GM12878 (cell line): ENCODE measurements around the gene UST. TPM values are rescaled to one million over a fixed set of nuclear protein-coding genes. Genes with fewer than 3 reads are reported as not detected.

Experiments
- IRF4 ChIP-seq: IDR thresholded peaks from 2 replicates; pipeline ENCODE4 v1.6.1; 2011; ENCODE audit warnings: low read depth, low read length
- MLLT1 ChIP-seq: fragments of 450-650 bp; IDR thresholded peaks from 2 replicates; pipeline ENCODE4 v1.6.1; 2016; ENCODE audit warnings: mild to moderate bottlenecking
- ZBTB4 ChIP-seq: fragments of 450-650 bp; formaldehyde crosslinking; IDR thresholded peaks from 2 replicates; pipeline ENCODE4 v1.4.0; 2022; ENCODE audit warnings: mild to moderate bottlenecking, moderate library complexity
- ZNF687 ChIP-seq: fragments of 450-650 bp; IDR thresholded peaks from 2 replicates; pipeline ENCODE4 v1.6.1; 2017; ENCODE audit warnings: mild to moderate bottlenecking, moderate library complexity
- polyA plus RNA-seq, 11 experiments: library from polyadenylated mRNA; depleted of rRNA in 4 of 11; unstranded in 6 of 11; stranded (reverse) in 5 of 11; fragments of >200 nt; fragmentation: Nextera tagmentation in 4 of 11; fragmentation: Illumina TruSeq in 1 of 11; extraction: Ambion mirVana in 4 of 11; extraction: Trizol in 1 of 11; gene quantifications; 1 replicate in 1 of 11; 2 replicates in 10 of 11; pipeline versions ENCODE4 v1.2.1 to v1.2.3, GENCODE V29; 2011 to 2016; ENCODE audit warnings: inconsistent platforms in 2 of 11, missing spikeins in 2 of 11, low read depth in 1 of 11
- total RNA-seq, 4 experiments: library from RNA; depleted of rRNA in 3 of 4; stranded (reverse); fragments of >200 nt in 3 of 4; fragmentation: Illumina TruSeq in 1 of 4; extraction: Trizol in 1 of 4; gene quantifications; 2 replicates each; pipeline versions ENCODE4 v1.2.1 to v1.2.3, GENCODE V29; 2013 to 2021
- TF ChIP-seq, protein P1 (sequence below): fragments of 150-350 bp; IDR thresholded peaks from 2 replicates; pipeline ENCODE4 v1.6.1; 2016; ENCODE audit warnings: low read depth, low read length

The UST gene
- total and polyA plus RNA-seq, 10 of the 15 experiments (the other 5 are each of a cell fraction or from before 2014, with no cell fraction given): 0.74 to 43.3 (median 2.2) TPM

DNA sequence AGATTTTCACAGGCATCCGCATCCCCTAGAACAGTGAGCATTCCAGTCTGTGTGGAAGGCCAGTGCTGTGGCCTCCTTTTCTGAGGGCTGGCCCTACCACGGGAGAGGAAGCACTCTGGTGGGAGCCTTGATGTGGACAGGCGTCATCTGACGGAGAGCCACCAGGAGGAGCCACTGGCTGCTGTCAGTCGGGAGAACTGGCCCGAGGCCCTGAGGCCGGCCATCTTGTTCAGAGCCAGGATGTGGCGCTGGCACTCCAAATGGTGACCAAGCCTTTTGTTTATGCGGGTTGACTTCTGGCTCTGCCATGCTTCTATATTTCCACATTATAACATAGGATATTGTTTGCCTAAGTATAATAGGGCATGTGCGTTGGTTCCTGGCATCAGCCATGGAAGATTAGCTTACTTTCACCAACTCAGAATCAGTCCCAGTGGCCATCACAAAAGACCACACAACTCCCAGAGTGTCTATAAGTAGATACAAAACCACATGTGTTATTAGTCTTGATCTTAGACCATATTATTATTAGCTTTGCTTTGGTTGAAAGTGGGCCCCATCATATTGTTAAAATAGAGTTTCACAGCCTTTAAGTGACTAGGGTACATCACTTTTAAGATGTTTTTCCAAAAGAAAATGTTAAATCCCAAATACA is 296.8 kb downstream of the UST start (continued):
- TF ChIP-seq, protein P1, sequence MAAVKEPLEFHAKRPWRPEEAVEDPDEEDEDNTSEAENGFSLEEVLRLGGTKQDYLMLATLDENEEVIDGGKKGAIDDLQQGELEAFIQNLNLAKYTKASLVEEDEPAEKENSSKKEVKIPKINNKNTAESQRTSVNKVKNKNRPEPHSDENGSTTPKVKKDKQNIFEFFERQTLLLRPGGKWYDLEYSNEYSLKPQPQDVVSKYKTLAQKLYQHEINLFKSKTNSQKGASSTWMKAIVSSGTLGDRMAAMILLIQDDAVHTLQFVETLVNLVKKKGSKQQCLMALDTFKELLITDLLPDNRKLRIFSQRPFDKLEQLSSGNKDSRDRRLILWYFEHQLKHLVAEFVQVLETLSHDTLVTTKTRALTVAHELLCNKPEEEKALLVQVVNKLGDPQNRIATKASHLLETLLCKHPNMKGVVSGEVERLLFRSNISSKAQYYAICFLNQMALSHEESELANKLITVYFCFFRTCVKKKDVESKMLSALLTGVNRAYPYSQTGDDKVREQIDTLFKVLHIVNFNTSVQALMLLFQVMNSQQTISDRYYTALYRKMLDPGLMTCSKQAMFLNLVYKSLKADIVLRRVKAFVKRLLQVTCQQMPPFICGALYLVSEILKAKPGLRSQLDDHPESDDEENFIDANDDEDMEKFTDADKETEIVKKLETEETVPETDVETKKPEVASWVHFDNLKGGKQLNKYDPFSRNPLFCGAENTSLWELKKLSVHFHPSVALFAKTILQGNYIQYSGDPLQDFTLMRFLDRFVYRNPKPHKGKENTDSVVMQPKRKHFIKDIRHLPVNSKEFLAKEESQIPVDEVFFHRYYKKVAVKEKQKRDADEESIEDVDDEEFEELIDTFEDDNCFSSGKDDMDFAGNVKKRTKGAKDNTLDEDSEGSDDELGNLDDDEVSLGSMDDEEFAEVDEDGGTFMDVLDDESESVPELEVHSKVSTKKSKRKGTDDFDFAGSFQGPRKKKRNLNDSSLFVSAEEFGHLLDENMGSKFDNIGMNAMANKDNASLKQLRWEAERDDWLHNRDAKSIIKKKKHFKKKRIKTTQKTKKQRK: no peak
- TF ChIP-seq ZBTB4 (CRISPR knock-in tag) (no peak), ZNF687 (peak; percentile 83), MLLT1 (peak; percentile 98), IRF4 (no peak)
- TF ChIP-seq, all 136 proteins: peak for 22
